OCI-LY1 (cell line): ENCODE data around the gene OR1K1.
"Not testable (repeated sequence)": the region's sequence is repeated elsewhere in the genome, so short reads cannot be mapped to it uniquely, and the experiment has no call there.

Experiments
- CTCF ChIP-seq: fragments of 200-600 bp; sonication (generic), shearing (Covaris generic); IDR thresholded peaks from 2 replicates; pipeline ENCODE4 v1.5.1; 2017; ENCODE audit warnings: mild to moderate bottlenecking, antibody characterized with exemption, low read length, moderate library complexity, mixed read lengths
- EZH2 ChIP-seq: fragments of 200-600 bp; sonication (generic), shearing (Covaris generic); IDR thresholded peaks from 2 replicates; pipeline ENCODE4 v1.8.0; 2017; ENCODE audit warnings: borderline replicate concordance, mixed run types, mild to moderate bottlenecking, antibody characterized with exemption, low read length, moderate library complexity, mixed read lengths

GRCh38 chr9:122809261-122809660 is 9.3 kb downstream of the OR1K1 start:
- TF ChIP-seq CTCF, EZH2: not testable (repeated sequence)
